Type B pancreatic cell (in vitro differentiated cells): ENCODE results near the gene PTTG1. TPM values are rescaled to one million over a fixed set of nuclear protein-coding genes. Genes with fewer than 3 reads are reported as not detected.

Experiments used
- DNase-seq: peaks from one replicate; pipeline ENCODE4 v3.0.0; 2021; ENCODE audit warnings: mixed read lengths; ENCODE audit not compliant: unreplicated experiment; ENCODE audit errors: extremely low spot score
- H3K27ac Mint-ChIP-seq: 2 replicates; pipeline ENCODE4 v1.8.0; 2021; ENCODE audit warnings: mild to moderate bottlenecking, mixed read lengths
- H3K27me3 Mint-ChIP-seq: 2 replicates; pipeline ENCODE4 v1.8.0; 2021; ENCODE audit warnings: mixed read lengths
- H3K36me3 Mint-ChIP-seq: 2 replicates; pipeline ENCODE4 v1.8.0; 2021; ENCODE audit warnings: mixed read lengths
- H3K4me1 Mint-ChIP-seq: one replicate; pipeline ENCODE4 v1.8.0; 2021; ENCODE audit warnings: mixed read lengths; ENCODE audit not compliant: unreplicated experiment
- H3K4me3 Mint-ChIP-seq: 2 replicates; pipeline ENCODE4 v1.8.0; 2021; ENCODE audit warnings: mild to moderate bottlenecking, mixed read lengths
- H3K9me3 Mint-ChIP-seq: 2 replicates; pipeline ENCODE4 v1.8.0; 2021; ENCODE audit warnings: mixed read lengths
- CTCF ChIP-seq: fragments of 200-600 bp; sonication (generic); conservative IDR thresholded peaks from 2 replicates; pipeline ENCODE4 v1.5.0; 2021; ENCODE audit warnings: antibody characterized with exemption, mild to moderate bottlenecking
- total RNA-seq: library from RNA; stranded (reverse); gene quantifications from 2 replicates; pipeline ENCODE4 v1.2.1, GENCODE V29; 2021; ENCODE audit warnings: low replicate concordance

Gene PTTG1
- total RNA-seq, 1 donor from 2014 or later, result 100 TPM

- peaks cover 10% of the 10 kb centered on the region for H3K4me1 Mint-ChIP-seq
- no peaks in the 10 kb centered on the region for H3K36me3 Mint-ChIP-seq
- no peaks in the 10 kb centered on the region for H3K27me3 Mint-ChIP-seq
- no peak for DNase-seq
- H3K27ac Mint-ChIP-seq, result no peak overlapping the region
- TF ChIP-seq CTCF, result no peak
- no peak overlapping the region for H3K4me3 Mint-ChIP-seq
- no peaks in the 10 kb centered on the region for H3K9me3 Mint-ChIP-seq
Observed at GRCh38 chr5:160461378-160461777, 39.7 kb downstream of the PTTG1 start.

GRCh38 chr5:160462167-160462566 is 40.5 kb downstream of the PTTG1 start:
- no peak for DNase-seq
- Mint-ChIP-seq H3K4me3 (no peak overlapping the region), H3K27me3 (no peaks in the 10 kb centered on the region), H3K9me3 (no peaks in the 10 kb centered on the region), H3K4me1 (peaks cover 16% of the 10 kb centered on the region), H3K36me3 (no peaks in the 10 kb centered on the region), H3K27ac (no peak overlapping the region)
- no peak for TF ChIP-seq CTCF

- TF ChIP-seq CTCF, result no peak
- Mint-ChIP-seq H3K9me3 (no peaks in the 10 kb centered on the region), H3K4me1 (peaks cover 21% of the 10 kb centered on the region), H3K27ac (no peak overlapping the region), H3K36me3 (no peaks in the 10 kb centered on the region), H3K4me3 (no peak overlapping the region), H3K27me3 (no peaks in the 10 kb centered on the region)
- DNase-seq, result no peak
Observed at GRCh38 chr5:160463227-160463626, 41.6 kb downstream of the PTTG1 start.

- H3K4me1 Mint-ChIP-seq, result peaks cover 21% of the 10 kb centered on the region
- no peak for TF ChIP-seq CTCF
- H3K4me3 Mint-ChIP-seq, result no peak overlapping the region
- DNase-seq, result no peak
- no peaks in the 10 kb centered on the region for H3K9me3 Mint-ChIP-seq
- H3K36me3 Mint-ChIP-seq, result no peaks in the 10 kb centered on the region
- no peak overlapping the region for H3K27ac Mint-ChIP-seq
- no peaks in the 10 kb centered on the region for H3K27me3 Mint-ChIP-seq
Observed at GRCh38 chr5:160463740-160464465, 42.2 kb downstream of the PTTG1 start.

- no peaks in the 10 kb centered on the region for H3K36me3 Mint-ChIP-seq
- H3K4me3 Mint-ChIP-seq, result no peak overlapping the region
- no peak overlapping the region for H3K27ac Mint-ChIP-seq
- no peak for TF ChIP-seq CTCF
- no peaks in the 10 kb centered on the region for H3K9me3 Mint-ChIP-seq
- no peak for DNase-seq
- H3K4me1 Mint-ChIP-seq, result peaks cover 21% of the 10 kb centered on the region
- H3K27me3 Mint-ChIP-seq, result no peaks in the 10 kb centered on the region
Observed at GRCh38 chr5:160464466-160464797, 42.8 kb downstream of the PTTG1 start.
